GM12878 (cell line): ENCODE results near the gene FAM228B. TPM values are rescaled to one million over a fixed set of nuclear protein-coding genes. Genes with fewer than 3 reads are reported as not detected.
A peak's percentile ranks its signal among the peaks of the same experiment; 100 is the strongest.

ENCODE experiments used
- CUX1 ChIP-seq: IDR thresholded peaks from 2 replicates; pipeline ENCODE4 v1.6.1; 2012; ENCODE audit warnings: improper control_type of control experiment, low read depth, low read length; ENCODE audit not compliant: insufficient replicate concordance
- KDM1A ChIP-seq: fragments of 200-600 bp; sonication (generic); IDR thresholded peaks from 2 replicates; pipeline ENCODE4 v1.6.1; 2016; ENCODE audit warnings: borderline replicate concordance
- NBN ChIP-seq: fragments of 450-650 bp; IDR thresholded peaks from 2 replicates; pipeline ENCODE4 v1.6.1; 2016
- NR2C2 ChIP-seq: IDR thresholded peaks from 2 replicates; pipeline ENCODE4 v1.6.1; 2011; ENCODE audit warnings: borderline replicate concordance, low read depth; ENCODE audit not compliant: control insufficient read depth, insufficient read length
- NR2F1 ChIP-seq: fragments of 450-650 bp; conservative IDR thresholded peaks from 2 replicates; pipeline ENCODE4 v1.6.1; 2017; ENCODE audit warnings: mild to moderate bottlenecking
- PBX3 ChIP-seq: IDR thresholded peaks from 2 replicates; pipeline ENCODE4 v1.6.1; 2011; ENCODE audit warnings: mild to moderate bottlenecking, low read depth, low read length, moderate library complexity; ENCODE audit not compliant: insufficient replicate concordance
- RCOR1 ChIP-seq: conservative IDR thresholded peaks from 2 replicates; pipeline ENCODE4 v1.6.1; 2012; ENCODE audit warnings: low read depth, low read length, improper control_type of control experiment
- ZBTB33 ChIP-seq: fragments of 450-650 bp; IDR thresholded peaks from 2 replicates; pipeline ENCODE4 v1.6.1; 2017; ENCODE audit warnings: mild to moderate bottlenecking
- ZBTB40 ChIP-seq: fragments of 450-650 bp; IDR thresholded peaks from 2 replicates; pipeline ENCODE4 v1.6.1; 2016; ENCODE audit warnings: mild to moderate bottlenecking, moderate library complexity, borderline replicate concordance
- ZNF207 ChIP-seq: fragments of 450-650 bp; IDR thresholded peaks from 2 replicates; pipeline ENCODE4 v1.6.1; 2014; ENCODE audit warnings: antibody characterized with exemption, mild to moderate bottlenecking, borderline replicate concordance
- ZNF592 ChIP-seq: fragments of 450-650 bp; IDR thresholded peaks from 2 replicates; pipeline ENCODE4 v1.6.1; 2017; ENCODE audit warnings: mild to moderate bottlenecking, moderate library complexity
- polyA plus RNA-seq, 11 experiments: library from polyadenylated mRNA; depleted of rRNA in 4 of 11; unstranded in 6 of 11; stranded (reverse) in 5 of 11; fragments of >200 nt; fragmentation: Nextera tagmentation in 4 of 11; fragmentation: Illumina TruSeq in 1 of 11; extraction: Ambion mirVana in 4 of 11; extraction: Trizol in 1 of 11; gene quantifications; 1 replicate in 1 of 11; 2 replicates in 10 of 11; pipeline versions ENCODE4 v1.2.1 to v1.2.3, GENCODE V29; 2011 to 2016; ENCODE audit warnings: inconsistent platforms in 2 of 11, missing spikeins in 2 of 11, low read depth in 1 of 11
- total RNA-seq, 4 experiments: library from RNA; depleted of rRNA in 3 of 4; stranded (reverse); fragments of >200 nt in 3 of 4; fragmentation: Illumina TruSeq in 1 of 4; extraction: Trizol in 1 of 4; gene quantifications; 2 replicates each; pipeline versions ENCODE4 v1.2.1 to v1.2.3, GENCODE V29; 2013 to 2021

Gene FAM228B
- total and polyA plus RNA-seq, 10 of the 15 experiments (the other 5 are each of a cell fraction or from before 2014, with no cell fraction given) = 3.9 to 11.0 (median 7.5) TPM

GRCh38 chr2:24084386-24085199 is 38.7 kb upstream of the FAM228B start, which contains the start of gene TP53I3 (continued):
- no peak for TF ChIP-seq PBX3
- peak; percentile 62 for TF ChIP-seq NR2F1
- no peak for TF ChIP-seq CUX1
- no peak for TF ChIP-seq RCOR1
- no peak for TF ChIP-seq NBN
- TF ChIP-seq ZBTB40 = no peak
- TF ChIP-seq KDM1A = no peak
- no peak for TF ChIP-seq ZNF207
- no peak for TF ChIP-seq NR2C2
- peak; percentile 77; the same call in 1 of the 2 replicates for TF ChIP-seq ZNF592
- TF ChIP-seq ZBTB33 = no peak
